Measurements from ENCODE around the gene ETV6.

The ETV6 gene

DNA sequence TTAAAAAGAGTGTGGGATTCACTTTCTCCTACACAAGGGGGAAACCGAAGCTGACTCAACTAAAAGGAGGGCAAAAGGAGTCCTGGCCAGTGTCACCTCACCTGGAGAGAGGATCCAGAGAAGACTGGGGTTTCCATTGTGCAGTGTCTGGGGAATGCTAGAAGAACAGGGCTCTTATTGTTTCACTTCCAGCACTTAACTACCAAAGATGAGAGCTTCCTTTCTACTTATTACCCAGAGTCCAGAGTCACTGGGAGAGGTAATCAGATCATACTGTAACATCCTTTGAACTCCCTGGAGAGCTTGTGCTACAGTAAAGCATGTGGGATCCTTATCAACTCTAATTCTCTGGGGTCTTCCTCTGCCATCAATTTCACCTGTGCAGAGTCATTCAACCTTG is 272.9 kb downstream of the ETV6 start:
- no peak for DNase-seq (ENCODE audit: low read depth)

DNA sequence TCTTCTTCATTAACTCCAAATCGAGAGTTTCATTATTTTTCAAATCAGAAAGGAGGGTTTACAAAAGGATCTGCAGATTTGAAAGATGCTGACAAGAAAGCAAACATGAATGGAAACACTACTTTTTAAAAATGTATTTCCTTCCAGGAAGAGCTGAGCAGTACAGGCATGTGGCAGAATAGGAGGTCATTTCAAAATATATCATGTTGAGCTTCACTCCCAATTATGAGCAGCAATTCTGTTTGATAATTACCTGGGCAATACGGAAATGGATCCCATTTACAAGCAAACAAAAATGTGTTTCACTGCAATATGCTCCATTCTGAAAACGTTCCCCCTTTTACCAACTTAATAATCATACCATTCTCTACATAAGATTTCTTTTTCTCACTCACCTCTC is 273.6 kb downstream of the ETV6 start:
- no peak for DNase-seq (ENCODE audit: low read depth)

DNA sequence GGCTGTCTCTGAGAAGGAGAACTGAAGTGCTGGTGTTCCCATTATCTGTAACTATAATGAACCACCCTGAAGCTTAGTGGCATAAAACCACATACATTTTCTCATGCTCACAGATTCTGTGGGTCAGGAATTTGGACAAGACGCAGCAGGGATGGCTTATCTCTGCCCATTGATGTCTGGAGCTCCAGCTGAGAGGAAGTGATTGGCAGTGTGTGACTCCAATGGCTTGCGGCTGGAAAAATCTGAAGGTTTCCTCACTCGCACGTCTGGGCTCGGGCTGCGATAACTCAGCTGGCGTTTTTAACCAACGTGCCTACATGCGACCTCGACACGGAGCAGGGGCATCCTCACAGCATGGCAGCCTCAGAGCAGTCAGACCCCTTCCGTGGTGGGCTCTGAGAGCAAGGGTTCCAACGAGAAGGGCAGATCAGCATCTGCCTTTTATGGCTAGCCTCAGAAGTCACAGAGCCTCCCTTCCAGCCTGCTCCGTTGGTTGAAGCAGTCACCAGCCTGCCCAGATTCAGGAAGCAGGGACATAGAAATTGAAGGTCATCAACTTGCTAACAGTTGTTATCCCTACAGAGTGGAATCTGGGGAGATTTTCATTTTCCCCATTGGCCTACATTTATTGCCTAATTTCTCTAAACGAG is 277.9 kb downstream of the ETV6 start:
- DNase-seq (ENCODE audit: low read depth): peak; percentile 36

DNA sequence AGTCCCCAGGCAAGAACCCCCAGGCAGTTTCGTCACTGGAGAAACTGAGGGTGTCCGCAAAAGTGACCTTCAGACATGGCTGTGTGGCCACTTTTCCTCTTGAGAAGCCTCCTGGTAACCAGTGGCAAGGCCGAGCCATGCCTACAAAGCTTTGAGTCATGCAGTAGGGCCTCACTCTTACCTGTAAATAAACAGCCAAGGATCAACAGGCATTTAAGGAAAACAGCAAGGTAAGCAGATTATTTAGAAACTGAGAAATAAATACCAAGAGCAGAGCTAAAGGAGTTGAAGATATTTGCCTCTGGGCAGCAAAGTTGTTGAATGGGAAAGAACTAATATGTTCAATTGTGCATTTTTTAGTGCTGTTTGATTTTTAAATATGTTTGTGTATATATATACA is 280.2 kb downstream of the ETV6 start:
- DNase-seq (ENCODE audit: low read depth): no peak

DNA sequence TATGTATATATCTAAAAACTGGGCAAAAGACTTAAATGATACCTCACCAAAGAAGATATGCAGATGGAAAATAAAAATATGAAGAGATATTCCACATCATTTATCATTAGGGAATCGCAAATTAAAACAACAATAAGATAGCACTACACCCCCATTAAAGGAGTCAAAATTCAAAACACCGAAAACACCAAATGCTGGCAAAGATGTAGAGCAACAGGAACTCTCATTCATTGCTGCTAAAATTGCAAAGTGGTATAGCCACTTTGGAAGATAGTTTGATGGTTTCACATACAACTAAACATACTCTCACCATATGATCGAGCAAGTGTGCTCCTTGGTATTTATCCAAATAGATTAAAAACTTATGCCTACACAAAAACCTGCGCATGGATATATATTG is 289.7 kb downstream of the ETV6 start:
- DNase-seq (ENCODE audit: low read depth): no peak

DNA sequence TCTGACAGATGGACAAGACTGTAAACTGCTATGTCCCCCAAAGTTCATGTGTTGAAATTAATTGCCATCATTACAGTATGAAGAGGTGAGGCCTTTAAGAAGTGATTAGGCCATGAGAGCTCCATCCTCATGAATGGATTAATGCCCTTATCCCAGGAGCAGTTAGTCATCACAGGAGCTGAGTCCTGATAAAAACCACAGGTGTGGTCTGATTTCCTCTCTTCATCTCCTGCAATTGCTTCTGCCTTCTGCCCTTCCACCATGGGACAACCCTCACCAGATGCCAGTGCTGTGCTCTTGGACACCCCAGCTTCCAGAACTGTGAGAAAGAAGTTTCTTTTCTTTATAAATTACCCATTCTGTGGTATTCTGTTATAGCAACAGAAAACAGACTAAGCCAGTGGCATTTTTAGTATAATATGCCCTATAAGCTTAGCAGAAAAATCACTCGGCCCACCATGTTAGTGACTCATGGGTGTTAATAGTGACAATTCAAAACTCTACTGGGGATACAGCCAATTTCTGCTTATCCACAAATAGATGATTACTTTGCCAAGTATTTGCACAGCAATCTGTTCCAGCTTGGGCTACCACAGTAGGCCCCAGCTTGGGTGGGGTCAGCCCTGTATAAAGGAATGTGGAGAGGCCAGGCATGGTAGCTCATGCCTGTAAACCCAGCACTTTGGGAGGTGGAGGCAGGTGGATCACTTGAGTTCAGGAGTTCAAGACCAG is 292.3 kb downstream of the ETV6 start:
- DNase-seq (ENCODE audit: low read depth): peak; percentile 73

DNA sequence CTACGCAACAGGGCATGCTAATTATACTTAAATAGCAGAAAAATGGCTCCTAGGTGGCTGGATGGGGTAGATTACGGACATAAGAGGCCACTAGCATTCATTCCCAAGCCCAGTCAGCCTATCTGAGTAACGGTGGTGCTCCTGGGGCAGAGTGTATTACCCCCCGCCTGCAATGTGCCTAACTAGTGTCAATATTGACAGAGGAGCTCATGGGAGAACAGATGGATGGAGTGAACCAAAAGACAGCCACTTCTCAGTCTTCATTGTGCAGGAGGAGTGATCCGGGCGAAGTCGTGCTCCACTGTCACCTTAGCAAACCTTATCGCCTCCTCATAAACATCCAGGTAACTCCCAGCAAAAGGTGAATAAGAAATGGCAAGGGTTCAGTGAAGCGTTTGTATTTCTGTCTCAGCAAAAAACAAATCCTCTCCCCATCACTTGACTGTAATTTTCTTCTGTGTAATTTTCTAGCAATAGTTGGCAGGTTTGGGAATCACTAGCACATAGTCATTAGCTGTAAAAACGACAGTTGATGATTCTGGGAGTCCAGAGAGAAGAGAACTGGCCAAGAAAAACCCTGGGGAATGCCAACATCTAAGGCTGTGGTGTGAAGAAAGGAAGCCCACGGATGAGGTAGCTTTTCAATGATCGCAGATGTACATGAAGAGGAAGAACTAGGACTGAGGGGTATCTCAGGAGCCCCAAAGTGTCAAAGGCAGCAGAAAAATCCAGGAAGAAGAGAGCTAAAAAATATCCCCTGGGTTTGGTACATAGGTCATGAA is 294.6 kb downstream of the ETV6 start:
- no peak for DNase-seq (ENCODE audit: low read depth)
